Central memory CD8-positive, alpha-beta T cell (primary cell): ENCODE data around the gene SIN3B.

Experiments
- ATAC-seq: fragments of 150-1000 bp; cut with Tn5 transposase; replicated peaks from 2 replicates; pipeline ENCODE4 v1.10.0; 2022; ENCODE audit warnings: mild to moderate bottlenecking, moderate FRiP score, moderate number of reproducible peaks; ENCODE audit not compliant: poor library complexity, severe bottlenecking; ENCODE audit errors: extremely low read depth
- DNase-seq, 2 donors: peaks; one replicate each; pipeline ENCODE4 v3.0.0; 2021; ENCODE audit warnings: low spot score in 2 of 2
- H3K27ac Mint-ChIP-seq: one replicate; pipeline ENCODE4 v1.8.0; 2022; ENCODE audit warnings: low read depth, mild to moderate bottlenecking, moderate library complexity, mixed read lengths
- H3K27me3 Mint-ChIP-seq: one replicate; pipeline ENCODE4 v1.8.0; 2022; ENCODE audit warnings: mixed read lengths
- H3K36me3 Mint-ChIP-seq: one replicate; pipeline ENCODE4 v1.8.0; 2022; ENCODE audit warnings: mild to moderate bottlenecking, moderate library complexity, mixed read lengths; ENCODE audit not compliant: insufficient read depth
- H3K4me1 Mint-ChIP-seq: one replicate; pipeline ENCODE4 v1.8.0; 2022; ENCODE audit warnings: mixed read lengths
- H3K4me3 Mint-ChIP-seq: one replicate; pipeline ENCODE4 v1.8.0; 2022; ENCODE audit warnings: mild to moderate bottlenecking, moderate library complexity, mixed read lengths
- H3K9me3 Mint-ChIP-seq: one replicate; pipeline ENCODE4 v1.8.0; 2022; ENCODE audit warnings: mixed read lengths

The SIN3B gene

DNA sequence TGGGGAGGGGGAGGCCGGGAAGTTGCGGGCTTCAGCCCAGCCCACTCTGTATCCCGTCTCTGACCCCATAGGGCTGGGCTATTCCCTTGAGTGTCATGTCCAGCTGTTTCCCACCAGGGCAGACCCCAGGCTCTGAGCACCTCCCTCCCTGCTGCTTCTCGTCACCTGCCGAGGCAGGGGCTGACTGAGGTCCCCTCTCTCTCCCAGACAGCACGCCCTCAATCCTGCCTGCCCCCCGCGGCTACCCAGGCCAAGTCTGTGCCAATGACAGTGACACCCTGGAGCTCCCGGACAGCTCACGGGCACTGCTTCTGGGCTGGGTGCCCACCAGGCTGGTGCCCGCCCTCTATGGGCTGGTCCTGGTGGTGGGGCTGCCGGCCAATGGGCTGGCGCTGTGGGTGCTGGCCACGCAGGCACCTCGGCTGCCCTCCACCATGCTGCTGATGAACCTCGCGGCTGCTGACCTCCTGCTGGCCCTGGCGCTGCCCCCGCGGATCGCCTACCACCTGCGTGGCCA is 60.2 kb downstream of the SIN3B start:
- no peak overlapping the region for H3K4me3 Mint-ChIP-seq
- no peaks in the 10 kb centered on the region for H3K9me3 Mint-ChIP-seq
- H3K4me1 Mint-ChIP-seq: peaks cover 8% of the 10 kb centered on the region
- DNase-seq: no peak
- no peaks in the 10 kb centered on the region for H3K36me3 Mint-ChIP-seq
- H3K27me3 Mint-ChIP-seq: peaks cover 42% of the 10 kb centered on the region
- no peak for ATAC-seq
- no peak overlapping the region for H3K27ac Mint-ChIP-seq

DNA sequence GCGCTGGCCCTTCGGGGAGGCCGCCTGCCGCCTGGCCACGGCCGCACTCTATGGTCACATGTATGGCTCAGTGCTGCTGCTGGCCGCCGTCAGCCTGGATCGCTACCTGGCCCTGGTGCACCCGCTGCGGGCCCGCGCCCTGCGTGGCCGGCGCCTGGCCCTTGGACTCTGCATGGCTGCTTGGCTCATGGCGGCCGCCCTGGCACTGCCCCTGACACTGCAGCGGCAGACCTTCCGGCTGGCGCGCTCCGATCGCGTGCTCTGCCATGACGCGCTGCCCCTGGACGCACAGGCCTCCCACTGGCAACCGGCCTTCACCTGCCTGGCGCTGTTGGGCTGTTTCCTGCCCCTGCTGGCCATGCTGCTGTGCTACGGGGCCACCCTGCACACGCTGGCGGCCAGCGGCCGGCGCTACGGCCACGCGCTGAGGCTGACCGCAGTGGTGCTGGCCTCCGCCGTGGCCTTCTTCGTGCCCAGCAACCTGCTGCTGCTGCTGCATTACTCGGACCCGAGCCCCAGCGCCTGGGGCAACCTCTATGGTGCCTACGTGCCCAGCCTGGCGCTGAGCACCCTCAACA is 60.8 kb downstream of the SIN3B start:
- peaks cover 8% of the 10 kb centered on the region for H3K4me1 Mint-ChIP-seq
- H3K9me3 Mint-ChIP-seq: no peaks in the 10 kb centered on the region
- peaks cover 47% of the 10 kb centered on the region for H3K27me3 Mint-ChIP-seq
- H3K36me3 Mint-ChIP-seq: peaks cover 2% of the 10 kb centered on the region
- H3K4me3 Mint-ChIP-seq: no peak overlapping the region
- no peak overlapping the region for H3K27ac Mint-ChIP-seq
- DNase-seq (no peak), ATAC-seq (no peak)

DNA sequence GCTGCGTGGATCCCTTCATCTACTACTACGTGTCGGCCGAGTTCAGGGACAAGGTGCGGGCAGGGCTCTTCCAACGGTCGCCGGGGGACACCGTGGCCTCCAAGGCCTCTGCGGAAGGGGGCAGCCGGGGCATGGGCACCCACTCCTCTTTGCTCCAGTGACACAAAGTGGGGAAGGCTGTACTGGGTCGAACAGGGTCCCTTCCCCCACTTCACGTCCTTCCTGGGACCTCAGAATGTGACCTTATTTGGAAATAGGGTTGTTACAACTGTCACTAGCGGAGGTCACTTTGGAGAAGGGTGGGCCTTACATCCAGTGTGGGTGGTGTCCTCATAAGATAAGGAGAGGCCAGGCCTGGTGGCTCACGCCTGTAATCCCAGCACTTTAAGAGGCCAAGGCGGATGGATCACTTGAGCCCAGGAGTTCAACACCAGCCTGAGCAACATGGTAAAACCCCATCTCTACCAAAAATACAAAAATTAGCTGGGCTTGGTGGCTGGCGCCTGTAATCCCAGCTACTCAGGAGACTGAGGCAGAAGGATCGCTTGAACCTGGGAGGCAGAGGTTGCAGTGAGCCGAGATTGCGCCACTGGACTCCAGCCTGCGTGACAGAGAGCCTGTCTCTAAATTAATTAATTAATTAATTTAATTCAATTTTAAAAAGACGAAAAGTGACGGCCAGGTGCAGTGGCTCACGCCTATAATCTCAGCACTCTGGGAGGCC is 61.4 kb downstream of the SIN3B start:
- peaks cover 5% of the 10 kb centered on the region for H3K36me3 Mint-ChIP-seq

DNA sequence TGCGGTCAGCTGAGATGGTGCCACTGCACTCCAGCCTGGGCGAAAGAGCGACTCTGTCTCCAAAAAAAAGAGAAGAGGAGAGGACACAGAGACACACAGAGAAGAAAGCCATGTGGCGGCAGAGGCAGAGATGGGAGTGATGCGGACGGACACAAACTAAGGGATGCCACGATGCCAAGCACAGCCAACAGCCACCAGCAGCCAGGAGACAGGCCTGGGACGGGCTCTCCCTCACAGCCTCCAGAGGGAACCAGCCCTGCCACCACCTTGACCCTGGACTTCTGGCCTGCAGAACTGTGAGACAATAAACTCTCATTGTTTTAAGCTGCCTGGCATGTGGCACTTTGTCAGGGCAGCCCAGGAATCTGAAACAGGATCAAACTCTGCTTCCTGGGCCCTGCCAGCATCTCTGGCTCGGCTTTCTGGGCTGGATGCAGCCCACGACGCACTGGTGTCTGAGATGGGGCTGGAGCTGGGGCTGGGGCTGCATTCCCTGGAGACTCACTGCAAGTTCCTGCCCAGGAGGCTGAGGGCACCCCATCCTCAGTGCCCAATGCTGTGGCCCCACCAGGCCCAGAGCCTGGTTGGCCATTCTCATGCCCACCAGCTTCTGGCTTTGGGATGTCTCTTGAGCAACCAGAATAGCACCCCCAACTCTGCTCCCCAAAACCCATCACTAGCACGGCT is 62.6 kb downstream of the SIN3B start:
- Mint-ChIP-seq H3K4me1 (peaks cover 13% of the 10 kb centered on the region), H3K27ac (no peak overlapping the region), H3K9me3 (no peaks in the 10 kb centered on the region), H3K36me3 (peaks cover 7% of the 10 kb centered on the region), H3K27me3 (peaks cover 56% of the 10 kb centered on the region), H3K4me3 (no peak overlapping the region)
- no peak for DNase-seq
- ATAC-seq: no peak

More for the DNA sequence above, 61.4 kb downstream of the SIN3B start:
- Mint-ChIP-seq H3K4me3 (no peak overlapping the region), H3K9me3 (no peaks in the 10 kb centered on the region), H3K27ac (no peak overlapping the region), H3K4me1 (peaks cover 13% of the 10 kb centered on the region), H3K27me3 (peaks cover 54% of the 10 kb centered on the region)
- DNase-seq: no peak
- no peak for ATAC-seq

DNA sequence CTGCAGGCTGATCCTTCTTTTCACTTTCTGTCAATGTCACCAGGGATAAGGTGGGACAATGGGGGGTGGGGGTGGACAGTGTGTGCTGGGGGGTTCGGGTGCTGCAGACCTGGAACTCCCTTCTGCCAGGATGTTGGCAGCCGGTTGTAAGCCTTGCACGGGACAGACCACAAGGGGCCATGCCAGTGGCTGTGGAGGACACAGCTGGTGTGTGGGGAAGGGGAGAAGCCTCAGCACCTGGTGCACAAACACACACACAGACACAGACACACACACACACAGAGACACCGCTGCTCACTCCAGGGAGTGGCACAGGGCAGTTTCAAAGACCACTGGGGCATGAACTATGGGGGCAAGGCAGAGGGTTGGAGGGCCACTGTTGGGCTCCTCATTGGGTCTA is 63.2 kb downstream of the SIN3B start:
- H3K27ac Mint-ChIP-seq: no peak overlapping the region
- H3K36me3 Mint-ChIP-seq: peaks cover 9% of the 10 kb centered on the region
- H3K4me3 Mint-ChIP-seq: no peak overlapping the region

DNA sequence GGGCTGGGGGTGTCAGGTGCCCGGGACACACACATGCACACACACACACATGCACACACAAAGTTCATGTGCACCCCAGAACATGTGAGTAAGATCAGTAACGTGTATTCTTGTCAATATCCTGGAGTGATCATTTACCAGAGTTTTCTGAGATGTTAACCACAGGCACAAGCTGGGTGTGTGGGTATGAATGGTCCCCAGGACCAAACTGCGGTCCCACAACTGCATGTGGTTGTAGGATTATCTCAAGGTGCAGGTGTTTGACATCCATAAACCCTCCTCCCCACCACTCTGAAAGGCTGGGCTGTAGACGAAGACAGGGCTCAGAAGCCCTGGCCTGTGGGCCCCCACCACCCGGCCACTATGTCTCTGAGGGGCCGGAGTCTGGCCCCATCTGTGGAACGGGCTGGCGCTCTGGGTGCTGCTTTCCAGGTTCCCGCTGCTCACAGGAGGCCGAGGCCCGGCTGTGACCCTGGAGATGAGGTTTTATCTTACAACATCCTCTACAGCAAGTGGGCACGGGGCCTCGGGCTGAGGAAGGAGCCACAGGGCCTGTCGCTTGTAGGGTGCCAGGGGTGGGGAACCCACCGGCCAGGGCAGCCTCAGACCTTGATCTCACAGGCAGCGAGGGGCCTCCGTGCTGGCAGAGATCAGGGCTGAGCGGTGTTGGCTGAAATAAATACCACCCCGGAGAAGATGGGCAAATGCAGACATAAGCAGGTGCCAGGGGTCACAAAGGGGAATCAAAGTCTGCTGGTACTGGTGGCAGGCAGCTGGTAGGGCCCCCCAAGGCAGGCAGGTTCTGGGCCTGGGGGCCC is 63.9 kb downstream of the SIN3B start:
- no peak overlapping the region for H3K4me3 Mint-ChIP-seq
- H3K27me3 Mint-ChIP-seq: peaks cover 56% of the 10 kb centered on the region
- DNase-seq (no peak), ATAC-seq (no peak)
- H3K27ac Mint-ChIP-seq: no peak overlapping the region
- no peaks in the 10 kb centered on the region for H3K9me3 Mint-ChIP-seq
- peaks cover 13% of the 10 kb centered on the region for H3K4me1 Mint-ChIP-seq
- H3K36me3 Mint-ChIP-seq: peaks cover 9% of the 10 kb centered on the region

More for the DNA sequence above, 63.2 kb downstream of the SIN3B start:
- H3K9me3 Mint-ChIP-seq: no peaks in the 10 kb centered on the region
- peaks cover 13% of the 10 kb centered on the region for H3K4me1 Mint-ChIP-seq
- DNase-seq (no peak), ATAC-seq (no peak)
- peaks cover 56% of the 10 kb centered on the region for H3K27me3 Mint-ChIP-seq

DNA sequence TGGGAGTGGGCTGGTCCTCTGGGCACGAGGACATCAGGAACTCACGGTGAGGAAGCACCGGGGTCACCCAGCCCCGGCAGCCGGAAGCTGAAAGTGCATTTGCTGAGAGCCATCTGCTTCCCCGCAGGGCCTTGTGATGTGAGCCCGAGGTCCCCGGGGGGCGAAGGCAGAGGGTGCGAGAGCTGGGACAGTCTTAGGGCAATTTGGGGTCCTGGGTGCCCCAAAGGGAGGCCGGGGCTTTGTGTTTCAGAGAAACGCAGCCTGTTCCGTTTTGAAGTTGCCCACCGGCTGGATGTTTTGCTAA is 64.4 kb downstream of the SIN3B start:
- ATAC-seq (no peak), DNase-seq (no peak)
- H3K27ac Mint-ChIP-seq: no peak overlapping the region
- H3K27me3 Mint-ChIP-seq: peaks cover 54% of the 10 kb centered on the region
- H3K9me3 Mint-ChIP-seq: no peaks in the 10 kb centered on the region
- H3K4me1 Mint-ChIP-seq: peaks cover 14% of the 10 kb centered on the region
- H3K4me3 Mint-ChIP-seq: no peak overlapping the region
- peaks cover 12% of the 10 kb centered on the region for H3K36me3 Mint-ChIP-seq

DNA sequence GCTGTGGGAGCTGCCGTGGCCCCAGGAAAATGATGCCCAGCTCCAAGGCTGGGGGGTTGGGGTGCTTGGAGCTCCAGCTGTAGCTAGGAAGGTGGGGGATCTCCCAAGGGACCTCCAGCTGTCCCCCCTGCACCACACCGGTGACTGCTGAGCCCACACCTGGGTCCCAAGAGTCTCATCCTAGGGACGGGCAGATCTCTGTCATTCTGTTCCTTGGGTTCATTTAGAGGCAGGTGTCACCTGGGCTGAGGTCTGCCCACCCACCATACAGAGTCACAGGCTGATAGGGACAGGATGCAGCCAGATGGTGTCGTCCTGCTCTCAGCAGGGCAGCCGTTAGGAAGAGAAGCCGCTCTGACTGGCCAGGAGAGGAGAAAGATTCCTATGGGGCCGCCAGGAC is 64.9 kb downstream of the SIN3B start:
- H3K4me3 Mint-ChIP-seq: no peak overlapping the region
- no peak overlapping the region for H3K27ac Mint-ChIP-seq
- peaks cover 49% of the 10 kb centered on the region for H3K27me3 Mint-ChIP-seq
- peaks cover 12% of the 10 kb centered on the region for H3K36me3 Mint-ChIP-seq
- H3K9me3 Mint-ChIP-seq: no peaks in the 10 kb centered on the region
- DNase-seq: no peak
- no peak for ATAC-seq
- peaks cover 13% of the 10 kb centered on the region for H3K4me1 Mint-ChIP-seq

DNA sequence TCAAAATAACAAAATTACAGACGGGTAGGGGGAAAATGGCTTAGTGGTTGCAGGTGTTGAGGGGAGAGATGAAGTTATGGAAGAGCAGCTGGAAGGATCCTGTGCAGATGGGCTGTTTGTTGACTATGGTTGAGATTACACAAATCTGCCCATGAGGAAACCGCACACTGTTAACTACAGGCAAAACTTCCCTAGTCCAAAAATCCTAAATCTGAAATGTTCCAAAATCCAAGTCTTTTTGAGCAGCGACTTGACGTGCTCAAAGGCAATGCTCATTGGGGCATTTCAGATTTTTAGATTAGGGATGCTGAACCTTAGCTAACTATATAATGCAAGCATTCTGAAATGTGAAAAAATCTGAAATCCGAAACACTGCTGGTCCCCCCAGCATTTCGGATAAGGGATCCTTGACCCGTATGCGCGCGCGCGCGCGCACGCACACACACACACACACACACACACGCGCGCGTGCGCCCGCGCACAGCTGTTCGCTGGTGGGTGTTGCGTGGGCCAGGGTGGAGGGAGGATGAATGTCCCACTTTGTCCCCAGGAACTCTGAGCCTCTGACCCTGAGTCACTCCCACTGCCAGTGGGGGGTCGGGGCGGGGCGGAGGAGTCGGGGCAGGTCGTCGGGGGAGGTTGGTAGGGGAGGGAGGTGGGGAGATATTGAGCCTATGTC is 66.4 kb downstream of the SIN3B start:
- H3K9me3 Mint-ChIP-seq: no peaks in the 10 kb centered on the region
- peak overlapping the region; percentile 14 for H3K27ac Mint-ChIP-seq
- no peak for DNase-seq
- peaks cover 12% of the 10 kb centered on the region for H3K36me3 Mint-ChIP-seq
- H3K4me3 Mint-ChIP-seq: peak overlapping the region; percentile 27
- H3K4me1 Mint-ChIP-seq: peaks cover 20% of the 10 kb centered on the region
- H3K27me3 Mint-ChIP-seq: peaks cover 45% of the 10 kb centered on the region
- ATAC-seq: no peak

DNA sequence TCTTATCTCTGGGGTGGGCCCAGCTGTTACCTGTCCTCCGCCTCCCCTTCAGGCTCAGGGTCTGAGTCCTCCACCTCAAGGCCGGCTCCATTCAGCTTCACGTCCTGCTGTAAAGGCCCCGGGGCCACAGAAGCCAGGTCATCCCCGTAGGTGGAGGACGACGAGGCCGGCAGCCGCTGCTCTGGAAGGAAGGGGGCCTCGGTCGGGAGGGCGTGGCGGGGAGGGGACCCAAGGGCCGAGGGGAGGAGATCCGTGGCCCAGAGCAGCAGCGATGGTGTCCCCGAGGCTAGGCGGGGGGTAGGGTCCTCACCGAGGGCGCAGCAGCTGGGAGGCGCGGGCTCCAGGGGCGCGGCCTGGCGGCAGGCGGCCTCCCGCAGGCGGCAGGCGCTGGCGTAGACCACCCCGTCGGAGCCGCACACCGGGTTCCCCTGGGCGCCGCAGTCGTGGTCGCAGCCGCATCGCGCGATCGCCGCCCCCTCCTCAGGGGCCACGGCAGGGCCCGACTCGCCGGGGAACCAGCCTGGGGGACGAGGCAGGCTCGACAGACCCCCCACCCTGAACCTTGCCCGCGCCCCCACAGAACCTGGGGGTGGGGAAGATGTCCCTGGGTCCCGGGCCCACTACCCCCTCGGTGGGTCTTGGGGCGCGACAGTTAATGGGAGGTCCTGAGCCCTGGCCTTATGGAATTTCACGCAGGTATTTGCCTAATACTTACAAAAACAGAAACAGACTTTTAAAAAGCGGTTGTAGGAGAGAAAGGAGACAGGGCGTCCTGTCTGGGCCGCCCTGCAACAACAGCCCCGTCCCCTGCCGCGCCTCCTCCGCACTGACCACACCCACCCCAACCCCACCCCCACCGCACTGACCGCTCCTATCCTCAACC is 67.2 kb downstream of the SIN3B start:
- ATAC-seq: peak; percentile 44
- H3K9me3 Mint-ChIP-seq: no peaks in the 10 kb centered on the region
- H3K27ac Mint-ChIP-seq: peak overlapping the region; percentile 82
- peaks cover 44% of the 10 kb centered on the region for H3K27me3 Mint-ChIP-seq
- H3K4me3 Mint-ChIP-seq: peak overlapping the region; percentile 69
- peaks cover 20% of the 10 kb centered on the region for H3K4me1 Mint-ChIP-seq
- no peak for DNase-seq
- peaks cover 12% of the 10 kb centered on the region for H3K36me3 Mint-ChIP-seq

DNA sequence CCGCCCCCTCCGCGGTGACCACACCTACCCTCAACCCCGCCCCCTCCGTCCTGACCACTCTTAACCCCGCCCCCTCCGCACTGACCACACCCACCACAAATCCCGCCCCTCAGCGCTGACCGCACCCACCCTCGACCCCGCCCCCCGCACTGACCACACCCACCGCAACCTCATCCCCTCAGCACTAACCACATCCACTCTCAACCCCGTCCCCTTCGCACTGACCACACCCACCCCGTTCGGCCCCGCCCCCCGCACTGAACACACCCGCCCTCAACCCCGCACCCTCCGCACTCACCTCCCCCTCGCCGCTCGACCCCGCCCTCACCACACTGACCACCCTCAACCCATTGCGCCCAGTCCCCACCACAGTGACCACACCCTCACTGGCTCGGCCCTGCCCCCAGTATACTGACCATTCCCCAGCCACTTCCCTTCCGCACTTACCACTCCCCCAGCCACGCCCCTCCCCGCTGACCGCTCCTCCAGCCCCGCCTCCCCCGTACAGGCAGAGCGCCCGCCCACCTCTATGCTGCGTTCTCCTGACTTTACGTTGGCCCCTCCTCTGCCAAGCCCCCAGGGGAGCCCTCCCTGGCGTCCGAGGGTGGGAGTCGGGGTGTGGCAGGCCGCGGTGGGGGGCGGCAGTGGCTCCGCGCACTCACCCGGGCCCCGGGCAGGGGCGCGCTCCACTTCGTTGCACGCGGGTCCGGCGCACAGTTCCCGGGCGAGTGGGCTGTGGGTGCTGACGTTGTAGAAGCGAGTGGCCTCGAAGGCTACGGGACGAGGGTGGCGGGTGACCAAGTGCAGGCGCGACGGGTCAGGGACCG is 68.0 kb downstream of the SIN3B start:
- Mint-ChIP-seq H3K4me3 (peak overlapping the region; percentile 69), H3K27ac (peak overlapping the region; percentile 82), H3K27me3 (peaks cover 36% of the 10 kb centered on the region), H3K4me1 (peaks cover 20% of the 10 kb centered on the region), H3K36me3 (peaks cover 12% of the 10 kb centered on the region), H3K9me3 (no peaks in the 10 kb centered on the region)
- ATAC-seq: peak; percentile 39
- DNase-seq: peak; percentile 16 to 40
